GM12878 (cell line): ENCODE data around the gene FBN3. TPM values are rescaled to one million over a fixed set of nuclear protein-coding genes. Genes with fewer than 3 reads are reported as not detected.

Experiments used
- ATAC-seq: fragments of 200-7000 bp; cut with Tn5 transposase; 3 replicates; pipeline ENCODE4 v1.9.1; 2020; ENCODE audit warnings: mild to moderate bottlenecking, moderate library complexity
- BruUV-seq: library from RNA; stranded (reverse); fragments of 400-500 nt; replicated peaks from 2 replicates; lab custom pipeline; 2021; lab: Mats Ljungman, UMichigan
- CTCF ChIA-PET: fragments of 300-600 bp; sonication (Branson Sonifier 250); formaldehyde crosslinking; extraction: SDS; loops from one replicate; lab custom pipeline; 2021; ENCODE audit warnings: inconsistent platforms; lab: Yijun Ruan, JAX
- POLR2A ChIA-PET: fragments of 350-600 bp; formaldehyde crosslinking; extraction: SDS; loops from one replicate; lab custom pipeline; 2021; ENCODE audit warnings: inconsistent platforms; lab: Charles Lee
- RAD21 ChIA-PET: fragments of 300-600 bp; sonication (Branson Sonifier 250); formaldehyde crosslinking; loops from one replicate; lab custom pipeline; 2023; ENCODE audit warnings: antibody characterized with exemption; ENCODE audit not compliant: unreplicated experiment; lab: Charles Lee
- SMC1A ChIA-PET: fragments of 300-600 bp; sonication (Branson Sonifier 250); formaldehyde crosslinking; loops from one replicate; lab custom pipeline; 2023; ENCODE audit not compliant: unreplicated experiment, uncharacterized antibody; lab: Charles Lee
- DNase-seq: peaks from one replicate; pipeline ENCODE4 v3.0.0-alpha.2; 2011; ENCODE audit warnings: low read depth, low spot score
- FAIRE-seq: peaks from 3 replicates; lab custom pipeline; 2011; peaks lifted over from hg19 to GRCh38; lab: Jason Lieb, UNC
- H2AFZ ChIP-seq: 2 replicates; pipeline ENCODE4 v1.6.0; 2011; ENCODE audit warnings: low read depth, low read length, control low read depth; ENCODE audit not compliant: control insufficient read depth
- H3K27ac ChIP-seq: 2 replicates; pipeline ENCODE4 v1.5.1; 2011; ENCODE audit warnings: control low read depth; ENCODE audit not compliant: control insufficient read depth, insufficient read depth
- H3K27me3 ChIP-seq, 2 experiments: replicated peaks in 1 of 2; 2 replicates each; pipeline versions ENCODE4 v1.6.0 to v1.6.1; 2011; ENCODE audit warnings: low read length in 1 of 2; ENCODE audit not compliant: control insufficient read depth in 2 of 2, insufficient read depth in 2 of 2
- H3K36me3 ChIP-seq, 2 experiments: 2 replicates each; pipeline ENCODE4 v1.5.1; 2011; ENCODE audit warnings: low read length in 1 of 2; ENCODE audit not compliant: control insufficient read depth in 2 of 2, insufficient read depth in 2 of 2
- H3K4me1 ChIP-seq: 2 replicates; pipeline ENCODE4 v1.6.1; 2011; ENCODE audit warnings: mild to moderate bottlenecking, low read length, moderate library complexity, mixed read lengths; ENCODE audit not compliant: control insufficient read depth, insufficient read depth
- H3K4me2 ChIP-seq: 2 replicates; pipeline ENCODE4 v1.6.0; 2011; ENCODE audit warnings: control low read depth; ENCODE audit not compliant: control insufficient read depth, insufficient read depth
- H3K4me3 ChIP-seq: fragments of 200-600 bp; sonication (generic); 2 replicates; pipeline ENCODE4 v1.5.1; 2016
- H3K79me2 ChIP-seq: 2 replicates; pipeline ENCODE4 v1.6.0; 2011; ENCODE audit warnings: low read length; ENCODE audit not compliant: control insufficient read depth, insufficient read depth
- H3K9ac ChIP-seq: 2 replicates; pipeline ENCODE4 v1.8.0; 2011; ENCODE audit warnings: low read length, control low read depth, mixed read lengths; ENCODE audit not compliant: control insufficient read depth, insufficient read depth
- H3K9me3 ChIP-seq: replicated peaks from 3 replicates; pipeline ENCODE4 v1.5.1; 2011; ENCODE audit warnings: mild to moderate bottlenecking, low read length; ENCODE audit not compliant: control insufficient read depth, insufficient read depth
- H4K20me1 ChIP-seq: 2 replicates; pipeline ENCODE4 v1.6.0; 2011; ENCODE audit not compliant: control insufficient read depth, insufficient read depth
- MXI1 ChIP-seq: fragments of 150-350 bp; IDR thresholded peaks from 2 replicates; pipeline ENCODE4 v1.6.1; 2011; ENCODE audit warnings: low read depth, mild to moderate bottlenecking, inconsistent platforms, low read length, improper control_type of control experiment
- NR2C2 ChIP-seq: IDR thresholded peaks from 2 replicates; pipeline ENCODE4 v1.6.1; 2011; ENCODE audit warnings: borderline replicate concordance, low read depth; ENCODE audit not compliant: control insufficient read depth, insufficient read length
- RAD21 ChIP-seq: IDR thresholded peaks from 2 replicates; pipeline ENCODE4 v1.6.1; 2011; ENCODE audit warnings: mild to moderate bottlenecking, low read depth, low read length, moderate library complexity; ENCODE audit not compliant: insufficient read depth
- SMC3 ChIP-seq: IDR thresholded peaks from 2 replicates; pipeline ENCODE4 v1.6.1; 2011; ENCODE audit warnings: low read length, improper control_type of control experiment, borderline replicate concordance
- TAF1 ChIP-seq: IDR thresholded peaks from 2 replicates; pipeline ENCODE4 v1.6.1; 2011; ENCODE audit warnings: mild to moderate bottlenecking, low read depth, low read length, borderline replicate concordance
- WGBS: methylation state at CpG from one replicate; pipeline ENCODE4 v1.1.6; 2016; ENCODE audit warnings: low lambda C conversion rate; ENCODE audit not compliant: insufficient replicate concordance, insufficient coverage; ENCODE audit errors: missing lambda C conversion rate; 5-methylcytosine and 5-hydroxymethylcytosine counted together
- in situ Hi-C: fragments of 300-500 bp; cut with MboI; formaldehyde crosslinking; loops from 9 replicates; pipeline ENCODE4 v1.14.3; 2018; ENCODE audit warnings: mixed read lengths
- intact Hi-C: fragments of 100-400 bp; cut with micrococcal nuclease; formaldehyde crosslinking; loops from one replicate; pipeline ENCODE4 v1.14.2; 2022; ENCODE audit not compliant: unreplicated experiment
- polyA plus RNA-seq, 11 experiments: library from polyadenylated mRNA; depleted of rRNA in 4 of 11; unstranded in 6 of 11; stranded (reverse) in 5 of 11; fragments of >200 nt; fragmentation: Nextera tagmentation in 4 of 11; fragmentation: Illumina TruSeq in 1 of 11; extraction: Ambion mirVana in 4 of 11; extraction: Trizol in 1 of 11; gene quantifications; 1 replicate in 1 of 11; 2 replicates in 10 of 11; pipeline versions ENCODE4 v1.2.1 to v1.2.3, GENCODE V29; 2011 to 2016; ENCODE audit warnings: inconsistent platforms in 2 of 11, missing spikeins in 2 of 11, low read depth in 1 of 11
- total RNA-seq, 4 experiments: library from RNA; depleted of rRNA in 3 of 4; stranded (reverse); fragments of >200 nt in 3 of 4; fragmentation: Illumina TruSeq in 1 of 4; extraction: Trizol in 1 of 4; gene quantifications; 2 replicates each; pipeline versions ENCODE4 v1.2.1 to v1.2.3, GENCODE V29; 2013 to 2021
- TF ChIP-seq, protein P1 (sequence below), 3 experiments: IDR thresholded peaks in 2 of 3; conservative IDR thresholded peaks in 1 of 3; 2 replicates each; pipeline ENCODE4 v1.5.1; 2011; ENCODE audit warnings: low read depth in 3 of 3, low read length in 3 of 3, mild to moderate bottlenecking in 3 of 3, control low read depth in 2 of 3, moderate library complexity in 2 of 3, inconsistent platforms in 1 of 3, mixed read lengths in 1 of 3; ENCODE audit not compliant: control insufficient read depth in 2 of 3, insufficient read depth in 1 of 3; ENCODE audit errors: extremely low read depth in 1 of 3

Gene FBN3
- total and polyA plus RNA-seq, 10 of the 15 experiments (the other 5 are each of a cell fraction or from before 2014, with no cell fraction given): 0.05 TPM; not detected in 9

- TF ChIP-seq TAF1 (no peak), SMC3 (peak; percentile 25; the same call in 1 of the 2 replicates), MXI1 (no peak), NR2C2 (no peak), RAD21 (peak; percentile 50)
- TF ChIP-seq, protein P1, sequence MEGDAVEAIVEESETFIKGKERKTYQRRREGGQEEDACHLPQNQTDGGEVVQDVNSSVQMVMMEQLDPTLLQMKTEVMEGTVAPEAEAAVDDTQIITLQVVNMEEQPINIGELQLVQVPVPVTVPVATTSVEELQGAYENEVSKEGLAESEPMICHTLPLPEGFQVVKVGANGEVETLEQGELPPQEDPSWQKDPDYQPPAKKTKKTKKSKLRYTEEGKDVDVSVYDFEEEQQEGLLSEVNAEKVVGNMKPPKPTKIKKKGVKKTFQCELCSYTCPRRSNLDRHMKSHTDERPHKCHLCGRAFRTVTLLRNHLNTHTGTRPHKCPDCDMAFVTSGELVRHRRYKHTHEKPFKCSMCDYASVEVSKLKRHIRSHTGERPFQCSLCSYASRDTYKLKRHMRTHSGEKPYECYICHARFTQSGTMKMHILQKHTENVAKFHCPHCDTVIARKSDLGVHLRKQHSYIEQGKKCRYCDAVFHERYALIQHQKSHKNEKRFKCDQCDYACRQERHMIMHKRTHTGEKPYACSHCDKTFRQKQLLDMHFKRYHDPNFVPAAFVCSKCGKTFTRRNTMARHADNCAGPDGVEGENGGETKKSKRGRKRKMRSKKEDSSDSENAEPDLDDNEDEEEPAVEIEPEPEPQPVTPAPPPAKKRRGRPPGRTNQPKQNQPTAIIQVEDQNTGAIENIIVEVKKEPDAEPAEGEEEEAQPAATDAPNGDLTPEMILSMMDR (IDR thresholded peaks at IDR 0.05 in 2 of 3, conservative IDR thresholded peaks at IDR 0.05 in 1 of 3; ENCODE audit: control insufficient read depth in 2 of 3, extremely low read depth in 1 of 3, insufficient read depth in 1 of 3, low read depth in 3 of 3, low read length in 3 of 3): peak; percentile 19 to 71 (median 69)
- Histone ChIP-seq H3K27ac (no peak overlapping the region), H3K4me3 (no peak overlapping the region), H3K36me3 (no peaks in the 10 kb centered on the region), H3K4me1 (peaks cover 10% of the 10 kb centered on the region), H3K79me2 (no peaks in the 10 kb centered on the region), H3K9ac (no peak overlapping the region), H3K27me3 (no peaks in the 10 kb centered on the region), H3K9me3 (peaks cover 3% of the 10 kb centered on the region; the same call in 2 of the 3 replicates), H3K4me2 (no peak overlapping the region), H2AFZ (no peak overlapping the region), H4K20me1 (no peaks in the 10 kb centered on the region)
- ATAC-seq: no peak
- ChIA-PET CTCF (no interaction called here), SMC1A (no interaction called here), RAD21 (no interaction called here), POLR2A (no interaction called here)
- peak; percentile 68 for FAIRE-seq
- WGBS: 49% methylated on average over 13 of the region's 13 CpGs
- in situ Hi-C loops: no loop called here
- intact Hi-C loops: no loop called here
- no peak for DNase-seq
- no TSS peak for BruUV-seq
These were observed 80.1 kb downstream of the FBN3 start for GRCh38 chr19:8069096-8069973.
